Activated T-cell treated with anti-CD3 and anti-CD28 coated beads, Interleukin-2, amount 50 U/mL, for 72 hours (primary cell): ENCODE results near the gene IL31. TPM values are rescaled to one million over a fixed set of nuclear protein-coding genes. Genes with fewer than 3 reads are reported as not detected.

Experiments used
- ATAC-seq, 2 donors: fragments of 150-1000 bp; cut with Tn5 transposase; replicated peaks in 1 of 2; 2 replicates each; pipeline ENCODE4 v1.10.0; 2021; ENCODE audit warnings: moderate library complexity in 2 of 2, mild to moderate bottlenecking in 1 of 2
- DNase-seq, 2 donors: peaks; one replicate each; pipeline ENCODE4 v3.0.0; 2021 to 2022; ENCODE audit warnings: mixed read lengths in 1 of 2
- H3K27ac Mint-ChIP-seq: one replicate; pipeline ENCODE4 v1.8.0; 2022; ENCODE audit warnings: mild to moderate bottlenecking, moderate library complexity, mixed read lengths
- H3K27me3 Mint-ChIP-seq: one replicate; pipeline ENCODE4 v1.8.0; 2022; ENCODE audit warnings: low read depth, mixed read lengths
- H3K36me3 Mint-ChIP-seq, 2 donors: one replicate each; pipeline ENCODE4 v1.8.0; 2022; ENCODE audit warnings: mixed read lengths in 2 of 2, mild to moderate bottlenecking in 1 of 2; ENCODE audit not compliant: insufficient read depth in 2 of 2
- H3K4me1 Mint-ChIP-seq: one replicate; pipeline ENCODE4 v1.8.0; 2022; ENCODE audit warnings: low read depth, mixed read lengths
- H3K4me3 Mint-ChIP-seq, 2 donors: one replicate each; pipeline ENCODE4 v1.8.0; 2022; ENCODE audit warnings: mild to moderate bottlenecking in 2 of 2, mixed read lengths in 2 of 2, moderate library complexity in 2 of 2
- H3K9me3 Mint-ChIP-seq, 2 donors: one replicate each; pipeline ENCODE4 v1.8.0; 2022; ENCODE audit warnings: mixed read lengths in 2 of 2
- total RNA-seq, 2 donors: library from RNA; stranded (reverse); gene quantifications; one replicate each; pipeline ENCODE4 v1.2.3, GENCODE V29; 2022

The IL31 gene
- total RNA-seq, 2 donors from 2014 or later, result 4.0 to 8.0 TPM

DNA sequence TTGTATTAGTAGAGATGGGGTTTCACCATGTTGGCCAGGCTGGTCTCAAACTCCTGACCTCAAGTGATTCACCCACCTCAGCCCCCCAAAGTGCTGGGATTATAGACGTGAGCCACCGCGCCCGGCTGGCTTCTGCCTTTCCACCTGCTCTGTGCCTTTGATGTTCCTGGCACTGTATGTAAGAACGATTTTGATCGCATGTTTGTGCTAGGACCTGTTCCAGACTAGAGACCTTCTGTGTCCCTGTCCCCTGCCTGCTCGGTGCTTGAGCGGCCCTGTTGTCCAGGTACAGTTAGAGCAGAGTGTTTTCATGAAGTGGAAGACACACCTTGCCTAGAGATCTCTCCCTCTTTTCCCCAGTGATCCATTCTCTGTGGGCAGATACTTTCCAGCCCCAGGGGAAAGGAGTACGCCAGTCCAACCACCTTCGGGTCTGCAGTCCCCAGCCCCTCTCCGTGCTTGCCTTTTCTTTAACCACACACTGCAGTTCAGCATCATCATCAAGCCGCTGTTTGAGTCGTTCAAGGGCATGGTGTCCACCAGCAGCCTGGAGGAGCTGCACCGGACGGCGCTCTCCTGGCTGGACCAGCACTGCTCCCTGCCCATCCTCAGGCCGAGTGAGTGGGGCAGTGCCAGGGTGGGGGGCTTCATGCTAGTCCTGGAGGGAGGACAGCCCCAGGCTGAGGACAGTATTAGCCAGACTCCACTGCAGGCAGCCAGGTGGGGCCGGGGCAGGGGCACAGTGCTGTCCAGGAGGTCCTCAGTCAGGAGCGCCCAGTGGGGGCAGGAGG is 33.4 kb downstream of the IL31 start:
- H3K4me1 Mint-ChIP-seq, result no peaks in the 10 kb centered on the region
- H3K9me3 Mint-ChIP-seq, result no peaks in the 10 kb centered on the region
- H3K36me3 Mint-ChIP-seq, result no peaks in the 10 kb centered on the region
- H3K27ac Mint-ChIP-seq, result no peak overlapping the region
- H3K4me3 Mint-ChIP-seq, result no peak overlapping the region
- ATAC-seq, result no peak
- H3K27me3 Mint-ChIP-seq, result no peaks in the 10 kb centered on the region
- DNase-seq, result no peak

DNA sequence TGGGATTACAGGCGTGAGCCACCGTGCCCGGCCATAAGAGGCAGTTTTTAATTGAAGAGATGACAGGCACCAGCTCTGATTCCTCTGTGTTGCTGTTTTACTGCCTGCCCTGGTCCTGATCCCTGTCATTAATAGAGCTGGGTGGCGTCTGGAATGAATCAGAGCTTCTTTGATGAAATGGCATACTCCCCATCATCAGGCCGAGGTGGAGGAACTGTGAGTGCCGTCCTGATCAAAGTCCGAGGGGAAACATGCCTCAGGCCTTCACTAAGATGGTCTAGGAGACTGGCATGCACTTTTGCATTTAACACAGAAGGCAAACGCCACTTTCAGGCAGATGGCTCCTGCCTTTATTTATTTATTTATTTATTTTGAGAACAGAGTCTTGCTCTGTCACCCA is 34.1 kb downstream of the IL31 start:
- no peak for DNase-seq
- H3K27me3 Mint-ChIP-seq, result no peaks in the 10 kb centered on the region
- no peaks in the 10 kb centered on the region for H3K9me3 Mint-ChIP-seq
- no peaks in the 10 kb centered on the region for H3K36me3 Mint-ChIP-seq
- no peaks in the 10 kb centered on the region for H3K4me1 Mint-ChIP-seq
- no peak overlapping the region for H3K4me3 Mint-ChIP-seq
- H3K27ac Mint-ChIP-seq, result no peak overlapping the region
- no peak for ATAC-seq

DNA sequence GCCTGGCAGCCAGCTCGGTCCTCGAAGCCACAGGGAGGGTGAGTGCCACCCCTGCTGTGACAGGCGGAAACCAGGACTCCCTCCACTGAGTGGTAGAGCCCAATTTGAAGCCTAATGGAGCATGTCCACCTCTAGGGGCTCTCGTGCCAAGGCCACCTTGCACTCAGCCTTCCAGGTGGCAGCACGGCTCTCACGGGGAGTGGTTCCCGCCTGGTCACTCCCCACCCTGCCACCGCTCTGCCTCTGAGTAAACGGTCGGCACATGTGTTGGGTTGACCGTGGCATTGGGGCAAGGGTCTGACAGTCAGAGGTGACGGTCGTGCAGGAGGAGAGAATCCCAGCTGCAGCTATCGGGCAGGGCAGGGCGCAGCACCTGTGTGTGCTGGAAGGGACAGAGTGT is 34.8 kb downstream of the IL31 start:
- Mint-ChIP-seq H3K9me3 (no peaks in the 10 kb centered on the region), H3K27ac (no peak overlapping the region), H3K27me3 (no peaks in the 10 kb centered on the region), H3K36me3 (no peaks in the 10 kb centered on the region), H3K4me3 (no peak overlapping the region), H3K4me1 (no peaks in the 10 kb centered on the region)
- ATAC-seq (no peak), DNase-seq (no peak)

DNA sequence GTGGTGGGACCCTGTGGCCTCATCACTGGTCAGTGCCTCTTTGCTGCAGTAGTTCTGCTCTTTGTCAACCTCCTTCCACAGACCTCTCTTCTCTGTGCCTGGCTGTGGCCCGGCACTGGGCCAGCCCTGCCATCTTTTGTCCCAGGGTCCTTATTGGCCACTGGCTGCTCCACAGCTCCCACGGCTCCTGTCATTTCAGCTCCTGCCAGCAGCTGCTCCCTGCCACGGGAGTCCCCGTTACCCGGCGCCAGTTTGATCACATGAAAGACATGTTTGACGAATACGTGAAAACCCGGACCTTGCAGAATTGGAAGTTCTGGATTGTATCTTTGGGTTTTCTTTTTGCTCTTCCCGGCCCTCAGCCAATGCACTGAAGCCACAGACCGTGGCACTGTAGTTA is 35.4 kb downstream of the IL31 start:
- Mint-ChIP-seq H3K4me3 (no peak overlapping the region), H3K4me1 (no peaks in the 10 kb centered on the region), H3K27me3 (no peaks in the 10 kb centered on the region), H3K9me3 (no peaks in the 10 kb centered on the region), H3K36me3 (no peaks in the 10 kb centered on the region), H3K27ac (no peak overlapping the region)
- DNase-seq (no peak), ATAC-seq (no peak)

DNA sequence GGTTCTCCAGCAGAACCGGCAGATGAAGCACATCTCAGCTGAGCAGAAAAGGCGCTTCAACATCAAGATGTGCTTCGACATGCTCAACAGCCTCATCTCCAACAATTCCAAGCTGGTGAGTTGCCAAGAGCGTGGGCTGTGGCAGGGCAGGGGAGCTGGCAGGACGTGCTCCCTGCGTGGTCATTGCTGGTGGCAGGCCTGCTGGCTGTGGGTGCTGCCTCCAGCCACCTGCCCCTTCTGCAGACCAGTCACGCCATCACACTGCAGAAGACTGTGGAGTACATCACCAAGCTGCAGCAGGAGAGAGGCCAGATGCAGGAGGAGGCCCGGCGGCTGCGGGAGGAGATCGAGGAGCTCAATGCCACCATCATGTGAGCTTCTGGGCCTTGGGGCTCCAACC is 35.8 kb downstream of the IL31 start:
- Mint-ChIP-seq H3K4me1 (no peaks in the 10 kb centered on the region), H3K27ac (no peak overlapping the region), H3K9me3 (no peaks in the 10 kb centered on the region), H3K4me3 (no peak overlapping the region), H3K36me3 (no peaks in the 10 kb centered on the region), H3K27me3 (no peaks in the 10 kb centered on the region)
- ATAC-seq, result no peak
- no peak for DNase-seq

DNA sequence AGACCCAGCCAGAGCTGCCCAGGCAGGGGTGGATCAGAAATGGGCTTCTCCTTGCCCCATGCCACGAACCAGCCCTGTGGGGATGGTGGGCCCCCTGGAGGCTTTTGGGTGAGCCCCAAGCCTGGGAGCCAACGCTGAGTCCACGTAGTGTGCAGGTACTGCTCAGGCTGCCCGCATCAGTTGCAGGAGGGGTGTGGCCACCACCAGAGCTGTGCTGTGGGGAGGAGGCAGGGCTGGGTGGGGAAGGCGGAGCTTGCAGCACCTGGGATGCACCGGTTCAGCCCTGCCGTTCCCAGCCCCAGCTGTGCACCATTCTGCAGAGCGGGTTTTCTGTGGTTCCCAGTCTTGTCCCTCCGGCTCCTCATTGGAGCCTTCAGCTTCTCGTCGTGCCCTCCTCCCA is 36.3 kb downstream of the IL31 start:
- no peaks in the 10 kb centered on the region for H3K4me1 Mint-ChIP-seq
- no peak overlapping the region for H3K4me3 Mint-ChIP-seq
- no peak for DNase-seq
- H3K9me3 Mint-ChIP-seq, result no peaks in the 10 kb centered on the region
- no peak overlapping the region for H3K27ac Mint-ChIP-seq
- H3K36me3 Mint-ChIP-seq, result no peaks in the 10 kb centered on the region
- ATAC-seq, result no peak
- H3K27me3 Mint-ChIP-seq, result no peaks in the 10 kb centered on the region

DNA sequence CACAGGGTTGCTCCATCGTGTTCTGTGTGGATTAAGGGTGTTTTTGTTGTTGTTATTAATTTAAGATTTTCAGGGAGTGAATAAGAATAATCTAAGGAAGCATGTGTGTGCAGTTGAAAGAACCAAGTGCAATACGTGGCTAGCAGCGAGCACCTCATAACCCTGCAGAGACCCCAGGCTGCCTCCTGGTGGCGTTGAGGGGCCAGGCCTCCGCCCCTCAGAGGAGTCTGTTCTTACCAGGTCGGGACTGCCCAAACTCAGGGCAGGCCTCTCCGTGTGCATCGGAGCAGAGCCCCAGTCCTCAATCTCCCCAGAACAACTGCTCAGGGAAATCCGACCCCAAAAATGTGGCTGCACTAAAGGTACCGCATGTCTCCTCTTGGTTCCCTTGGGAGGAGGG is 36.8 kb downstream of the IL31 start:
- no peak overlapping the region for H3K27ac Mint-ChIP-seq
- H3K4me1 Mint-ChIP-seq, result no peaks in the 10 kb centered on the region
- ATAC-seq (no peak), DNase-seq (no peak)
- H3K4me3 Mint-ChIP-seq, result no peak overlapping the region
- no peaks in the 10 kb centered on the region for H3K36me3 Mint-ChIP-seq
- H3K9me3 Mint-ChIP-seq, result no peaks in the 10 kb centered on the region
- no peaks in the 10 kb centered on the region for H3K27me3 Mint-ChIP-seq

DNA sequence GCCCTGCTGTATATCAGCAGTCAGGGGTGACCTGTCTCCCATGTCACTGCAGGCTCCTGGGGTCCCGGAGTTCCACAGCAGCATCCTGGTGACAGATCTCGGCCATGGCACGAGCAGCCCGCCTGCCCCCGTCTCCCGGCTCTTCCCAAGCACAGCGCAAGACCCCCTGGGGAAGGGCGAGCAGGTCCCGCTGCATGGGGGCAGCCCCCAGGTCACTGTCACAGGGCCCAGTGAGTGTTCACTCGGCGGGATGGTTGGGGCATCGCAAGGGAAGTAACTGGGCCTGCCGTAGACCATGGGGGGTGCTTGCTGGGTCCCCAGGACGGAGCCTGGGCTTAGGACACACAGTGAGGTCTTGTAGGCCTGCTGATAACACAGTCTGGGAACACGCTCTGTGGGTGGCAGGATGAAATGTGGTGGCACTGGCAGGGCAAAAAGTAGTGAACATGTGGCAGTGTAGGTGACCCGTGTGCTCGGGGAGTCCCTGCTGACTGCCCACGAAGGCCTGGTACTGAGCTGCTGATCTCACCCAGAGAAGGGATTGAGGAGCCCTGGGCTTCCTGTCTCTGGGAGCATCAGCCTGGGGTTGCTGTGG is 38.5 kb downstream of the IL31 start:
- Mint-ChIP-seq H3K36me3 (peaks cover 0 to 2% of the 10 kb centered on the region in 2 donors), H3K27me3 (no peaks in the 10 kb centered on the region), H3K4me3 (no peak overlapping the region), H3K9me3 (no peaks in the 10 kb centered on the region), H3K27ac (no peak overlapping the region), H3K4me1 (no peaks in the 10 kb centered on the region)
- ATAC-seq, result no peak
- no peak for DNase-seq

DNA sequence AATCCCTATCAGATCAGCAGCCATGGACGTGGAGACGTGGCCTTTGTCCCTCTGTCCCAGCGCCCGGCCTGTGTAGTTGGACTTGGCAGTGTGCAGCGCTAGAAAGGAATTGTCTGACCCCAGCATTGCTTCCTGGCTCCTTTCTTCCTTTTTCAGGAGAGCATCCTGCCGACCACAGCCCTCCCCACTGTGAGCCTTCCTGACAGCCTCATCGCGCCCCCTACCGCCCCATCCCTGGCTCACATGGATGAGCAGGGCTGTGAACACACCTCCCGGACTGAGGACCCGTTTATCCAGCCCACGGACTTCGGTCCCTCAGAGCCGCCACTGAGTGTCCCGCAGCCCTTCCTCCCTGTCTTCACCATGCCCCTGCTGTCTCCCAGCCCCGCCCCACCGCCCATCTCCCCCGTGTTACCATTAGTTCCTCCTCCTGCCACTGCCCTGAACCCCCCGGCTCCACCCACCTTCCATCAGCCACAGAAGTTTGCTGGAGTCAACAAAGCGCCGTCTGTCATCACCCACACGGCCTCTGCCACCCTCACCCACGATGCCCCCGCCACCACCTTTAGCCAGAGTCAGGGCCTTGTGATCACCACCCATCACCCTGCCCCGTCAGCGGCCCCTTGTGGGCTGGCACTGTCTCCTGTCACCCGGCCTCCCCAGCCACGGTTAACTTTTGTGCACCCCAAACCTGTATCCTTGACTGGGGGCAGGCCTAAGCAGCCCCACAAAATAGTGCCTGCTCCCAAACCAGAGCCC is 40.6 kb downstream of the IL31 start:
- no peak overlapping the region for H3K4me3 Mint-ChIP-seq
- no peaks in the 10 kb centered on the region for H3K27me3 Mint-ChIP-seq
- H3K4me1 Mint-ChIP-seq, result no peaks in the 10 kb centered on the region
- peaks cover 0 to 2% of the 10 kb centered on the region in 2 donors for H3K36me3 Mint-ChIP-seq
- no peaks in the 10 kb centered on the region for H3K9me3 Mint-ChIP-seq
- H3K27ac Mint-ChIP-seq, result no peak overlapping the region
- DNase-seq (no peak), ATAC-seq (no peak)

DNA sequence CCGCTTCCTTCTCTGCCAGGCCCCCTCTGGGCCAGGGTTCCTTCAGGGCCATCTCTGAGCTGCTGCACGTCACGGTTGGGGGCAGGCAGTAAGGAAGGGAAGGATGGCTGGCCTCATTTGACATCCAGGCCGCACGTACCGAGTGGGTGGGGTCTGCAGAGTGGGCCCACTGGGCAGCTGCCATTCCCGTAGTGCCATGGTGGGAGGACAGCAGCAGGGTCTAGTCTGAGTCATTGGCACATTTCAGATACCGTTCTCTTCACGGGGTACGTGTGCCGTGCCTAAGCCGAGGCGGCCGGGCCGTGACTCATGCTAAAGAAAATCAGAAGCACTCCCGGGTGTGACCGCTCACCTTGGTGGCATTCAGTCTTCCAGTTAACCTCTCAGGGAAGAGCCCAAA is 43.9 kb downstream of the IL31 start:
- H3K4me3 Mint-ChIP-seq, result no peak overlapping the region
- no peak overlapping the region for H3K27ac Mint-ChIP-seq
- H3K9me3 Mint-ChIP-seq, result no peaks in the 10 kb centered on the region
- ATAC-seq (no peak), DNase-seq (no peak)
- H3K36me3 Mint-ChIP-seq, result peaks cover 0 to 2% of the 10 kb centered on the region in 2 donors
- H3K27me3 Mint-ChIP-seq, result no peaks in the 10 kb centered on the region
- H3K4me1 Mint-ChIP-seq, result no peaks in the 10 kb centered on the region

DNA sequence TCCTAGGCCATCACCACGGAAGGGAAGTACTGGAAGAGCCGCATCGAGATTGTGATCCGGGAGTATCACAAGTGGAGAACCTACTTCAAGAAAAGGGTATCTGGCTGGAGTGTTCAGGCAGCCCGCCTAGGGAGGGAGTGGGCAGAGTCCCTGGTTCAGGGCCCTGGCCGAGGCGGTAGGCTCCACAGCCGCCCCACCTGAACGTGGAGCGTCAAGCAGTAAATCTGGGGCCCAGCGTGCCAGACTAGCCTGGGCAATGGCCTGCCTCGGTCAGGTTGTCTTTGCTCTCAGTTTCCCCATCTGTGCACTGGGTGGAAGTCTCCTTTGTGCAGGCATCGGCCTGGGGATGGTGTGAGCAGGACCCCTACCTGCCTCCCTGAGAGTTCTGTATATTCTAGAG is 44.9 kb downstream of the IL31 start:
- Mint-ChIP-seq H3K4me1 (no peaks in the 10 kb centered on the region), H3K36me3 (peaks cover 0 to 2% of the 10 kb centered on the region in 2 donors), H3K4me3 (no peak overlapping the region), H3K9me3 (no peaks in the 10 kb centered on the region), H3K27me3 (no peaks in the 10 kb centered on the region), H3K27ac (no peak overlapping the region)
- no peak for DNase-seq
- ATAC-seq, result no peak

DNA sequence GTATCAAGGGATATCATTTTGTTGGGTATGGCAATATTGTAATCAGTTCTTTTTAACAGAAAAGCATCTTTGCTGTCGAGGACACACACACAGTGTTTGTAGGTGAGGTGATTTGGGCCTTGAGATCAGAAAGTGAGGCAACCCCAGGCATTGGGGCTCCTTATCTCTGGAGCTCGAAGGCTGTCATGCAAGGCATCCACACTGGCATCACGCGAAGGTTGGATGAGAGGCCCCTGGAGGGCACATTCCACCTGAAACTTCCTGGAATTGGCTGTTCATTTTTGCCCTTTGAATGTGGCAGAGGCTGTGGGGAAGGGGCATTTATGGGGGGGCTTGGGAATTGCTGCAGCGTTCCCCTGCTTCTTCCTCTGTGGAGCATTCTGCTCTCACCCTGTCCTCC is 45.5 kb downstream of the IL31 start:
- H3K4me1 Mint-ChIP-seq, result peaks cover 4% of the 10 kb centered on the region
- H3K27me3 Mint-ChIP-seq, result no peaks in the 10 kb centered on the region
- H3K4me3 Mint-ChIP-seq, result no peak overlapping the region
- DNase-seq (no peak), ATAC-seq (no peak)
- H3K9me3 Mint-ChIP-seq, result no peaks in the 10 kb centered on the region
- no peak overlapping the region for H3K27ac Mint-ChIP-seq
- peaks cover 0 to 2% of the 10 kb centered on the region in 2 donors for H3K36me3 Mint-ChIP-seq

DNA sequence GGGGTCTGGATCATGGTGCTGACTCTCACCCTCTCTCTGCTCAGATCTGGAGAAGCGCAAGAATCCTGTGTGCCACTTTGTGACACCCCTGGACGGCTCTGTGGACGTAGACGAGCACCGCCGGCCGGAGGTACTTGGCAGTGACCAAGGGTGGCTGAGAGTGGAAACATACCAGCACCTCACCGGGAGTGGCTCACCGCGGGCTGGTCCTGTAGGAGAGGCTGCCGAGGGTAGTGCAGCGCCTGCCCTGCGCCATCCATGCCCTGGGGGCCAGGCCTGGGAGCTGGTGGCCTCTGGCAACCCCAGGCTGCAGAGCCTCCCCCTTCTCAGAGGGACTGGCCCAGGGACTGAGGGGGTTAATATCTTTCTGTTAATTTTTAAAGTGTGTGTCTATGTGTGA is 46.2 kb downstream of the IL31 start:
- ATAC-seq, result no peak
- H3K27me3 Mint-ChIP-seq, result no peaks in the 10 kb centered on the region
- H3K4me1 Mint-ChIP-seq, result peaks cover 11% of the 10 kb centered on the region
- H3K9me3 Mint-ChIP-seq, result no peaks in the 10 kb centered on the region
- peaks cover 0 to 2% of the 10 kb centered on the region in 2 donors for H3K36me3 Mint-ChIP-seq
- no peak overlapping the region for H3K27ac Mint-ChIP-seq
- DNase-seq, result no peak
- H3K4me3 Mint-ChIP-seq, result no peak overlapping the region
